MM.1S (cell line): Measurements from ENCODE around the gene GATA5.

Source experiments
- DNase-seq: peaks from one replicate; pipeline ENCODE4 v3.0.0-alpha.2; 2015
- H2AFZ ChIP-seq: fragments of 300-600 bp; sonication (generic); 2 replicates; pipeline ENCODE4 v1.6.0; 2016; ENCODE audit warnings: antibody characterized with exemption, low read length
- H3F3A ChIP-seq: fragments of 300-600 bp; sonication (generic); 2 replicates; pipeline ENCODE4 v1.6.1; 2016; ENCODE audit warnings: mild to moderate bottlenecking, antibody characterized with exemption, low read length, moderate library complexity, mixed read lengths; ENCODE audit not compliant: insufficient read depth
- H3K27ac ChIP-seq: fragments of 300-600 bp; sonication (generic); 2 replicates; pipeline ENCODE4 v1.5.1; 2016; ENCODE audit warnings: mild to moderate bottlenecking, low read length
- H3K27me3 ChIP-seq: fragments of 300-600 bp; sonication (generic); replicated peaks from 2 replicates; pipeline ENCODE4 v1.6.0; 2016; ENCODE audit warnings: low read length; ENCODE audit not compliant: insufficient read depth
- H3K36me3 ChIP-seq: fragments of 300-600 bp; sonication (generic); replicated peaks from 2 replicates; pipeline ENCODE4 v1.6.1; 2016; ENCODE audit warnings: mild to moderate bottlenecking, low read length, mixed read lengths; ENCODE audit not compliant: insufficient read depth
- H3K4me1 ChIP-seq: fragments of 300-600 bp; sonication (generic); 2 replicates; pipeline ENCODE4 v1.6.1; 2016; ENCODE audit warnings: low read length, mixed read lengths
- H3K4me2 ChIP-seq: fragments of 300-600 bp; sonication (generic); 2 replicates; pipeline ENCODE4 v1.6.0; 2016; ENCODE audit warnings: low read depth, low read length
- H3K4me3 ChIP-seq: fragments of 300-600 bp; sonication (generic); 2 replicates; pipeline ENCODE4 v1.5.1; 2016; ENCODE audit warnings: low read length, mixed read lengths
- H3K79me2 ChIP-seq: fragments of 300-600 bp; sonication (generic); 2 replicates; pipeline ENCODE4 v1.6.1; 2016; ENCODE audit warnings: mixed run types, low read length, mixed read lengths
- H3K9ac ChIP-seq: fragments of 300-600 bp; sonication (generic); 2 replicates; pipeline ENCODE4 v1.6.1; 2016; ENCODE audit warnings: low read length, mixed read lengths
- H3K9me2 ChIP-seq: fragments of 300-600 bp; sonication (generic); replicated peaks from 2 replicates; pipeline ENCODE4 v1.6.1; 2016; ENCODE audit warnings: mild to moderate bottlenecking, low read length, mixed read lengths; ENCODE audit not compliant: insufficient read depth
- H3K9me3 ChIP-seq: fragments of 300-600 bp; sonication (generic); replicated peaks from 2 replicates; pipeline ENCODE4 v1.6.1; 2016; ENCODE audit warnings: mild to moderate bottlenecking, low read length, mixed read lengths; ENCODE audit not compliant: insufficient read depth
- H4K20me1 ChIP-seq: fragments of 300-600 bp; sonication (generic); 2 replicates; pipeline ENCODE4 v1.6.1; 2016; ENCODE audit warnings: mild to moderate bottlenecking, low read length, moderate library complexity, mixed read lengths; ENCODE audit not compliant: insufficient read depth
- CTCF ChIP-seq: fragments of 300-600 bp; sonication (generic); IDR thresholded peaks from 2 replicates; pipeline ENCODE4 v1.5.1; 2016; ENCODE audit warnings: antibody characterized with exemption, low read length, mixed read lengths
- EZH2 ChIP-seq: fragments of 300-600 bp; sonication (generic); optimal IDR thresholded peaks from 2 replicates; pipeline ENCODE3; 2017; ENCODE audit warnings: low read depth, mild to moderate bottlenecking, antibody characterized with exemption, low read length, mixed read lengths
- EZH2phosphoT487 ChIP-seq: fragments of 300-600 bp; sonication (generic); IDR thresholded peaks from 2 replicates; pipeline ENCODE4 v1.6.1; 2018; ENCODE audit warnings: antibody characterized with exemption, low read length

GATA5 gene

DNA sequence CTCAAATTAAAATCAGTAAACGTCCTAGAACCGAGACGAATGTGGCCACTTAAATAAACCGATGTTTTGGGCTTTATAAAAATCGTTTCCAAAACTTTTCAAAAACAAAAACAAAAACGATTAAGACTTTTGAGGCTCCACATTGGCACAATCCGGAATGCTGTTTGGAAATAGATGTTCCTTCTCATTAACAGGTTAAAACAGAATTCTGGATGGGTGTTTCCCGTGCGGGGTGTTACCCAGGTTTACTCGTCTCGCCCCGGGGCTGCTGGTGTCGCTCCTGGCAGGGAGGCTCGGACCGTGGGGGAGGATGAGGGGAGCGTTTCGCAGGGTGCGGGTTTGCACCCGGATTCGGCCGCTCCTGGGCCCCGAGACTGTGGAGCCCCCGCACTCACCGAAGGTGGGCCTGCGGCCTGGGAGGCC is 1.2 kb downstream of the GATA5 start:
- Histone ChIP-seq H3K4me3 (no peak overlapping the region), H3K4me1 (no peaks in the 10 kb centered on the region), H2AFZ (no peak overlapping the region), H3K4me2 (no peak overlapping the region), H3K79me2 (no peaks in the 10 kb centered on the region), H3K9me3 (no peaks in the 10 kb centered on the region), H4K20me1 (no peaks in the 10 kb centered on the region), H3K9ac (no peak overlapping the region), H3K9me2 (no peaks in the 10 kb centered on the region), H3K27ac (no peak overlapping the region), H3K27me3 (peaks cover 90% of the 10 kb centered on the region), H3K36me3 (no peaks in the 10 kb centered on the region), H3F3A (no peaks in the 10 kb centered on the region)
- TF ChIP-seq CTCF (no peak), EZH2 (no peak), EZH2phosphoT487 (no peak)
- no peak for DNase-seq

DNA sequence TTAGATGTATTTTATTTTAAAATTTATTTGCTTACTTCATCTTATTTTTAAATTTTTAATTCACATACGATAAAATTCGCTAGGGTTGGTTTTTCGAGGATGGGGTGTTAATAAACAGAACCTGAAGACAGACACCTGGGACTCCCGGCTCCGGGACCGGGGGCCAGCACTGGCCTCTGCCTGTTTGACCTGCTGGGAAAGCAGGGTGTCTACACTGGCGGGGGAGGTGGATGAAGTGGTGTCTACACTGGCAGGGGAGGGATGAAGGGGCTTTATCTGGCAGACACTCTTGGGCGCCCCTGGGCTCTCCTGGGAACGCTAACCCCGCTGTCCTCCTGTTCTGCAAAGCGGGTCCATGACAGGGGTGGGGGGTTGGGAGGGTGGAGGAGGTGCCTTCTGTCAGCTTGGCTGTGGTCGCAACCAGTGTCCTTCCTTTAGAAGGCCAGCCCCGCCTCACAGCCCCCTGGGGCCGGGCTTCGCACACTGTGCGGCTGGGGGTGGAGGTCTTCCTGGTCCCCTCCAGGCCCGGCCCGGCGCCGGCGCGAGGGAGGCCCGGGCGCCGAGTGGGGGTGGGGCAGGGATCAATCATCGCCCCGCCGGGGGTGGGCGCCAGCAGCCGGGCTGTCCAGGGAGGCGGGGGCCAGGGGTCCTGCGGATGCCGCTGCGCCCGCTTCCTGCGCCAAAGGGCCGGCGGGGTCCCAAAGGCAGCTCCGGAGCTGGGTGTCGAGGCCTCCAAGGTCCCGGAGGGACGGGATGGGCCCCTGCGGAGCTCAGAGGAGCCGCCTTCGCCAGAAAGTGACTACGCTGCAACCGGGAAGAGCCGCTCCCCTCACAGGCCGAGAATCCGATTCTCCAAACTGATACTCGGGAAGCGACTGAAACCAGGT is 1.8 kb downstream of the GATA5 start:
- H3K9ac ChIP-seq = no peak overlapping the region

GRCh38 chr20:62472941-62473585 is 2.7 kb downstream of the GATA5 start:
- no peak overlapping the region for H3K9ac ChIP-seq
- peaks cover 90% of the 10 kb centered on the region for H3K27me3 ChIP-seq
- no peaks in the 10 kb centered on the region for H3K9me2 ChIP-seq
- H3F3A ChIP-seq = no peaks in the 10 kb centered on the region
- H4K20me1 ChIP-seq = no peaks in the 10 kb centered on the region
- no peaks in the 10 kb centered on the region for H3K9me3 ChIP-seq
- no peaks in the 10 kb centered on the region for H3K79me2 ChIP-seq
- no peaks in the 10 kb centered on the region for H3K36me3 ChIP-seq
- no peak for DNase-seq
- peak overlapping the region; percentile 31; the same call in 1 of the 2 replicates for H3K4me3 ChIP-seq
- no peak overlapping the region for H3K27ac ChIP-seq
- H3K4me1 ChIP-seq = no peaks in the 10 kb centered on the region
- H3K4me2 ChIP-seq = peak overlapping the region; percentile 59; the same call in 1 of the 2 replicates
- no peak overlapping the region for H2AFZ ChIP-seq
- TF ChIP-seq EZH2phosphoT487 (no peak), CTCF (no peak), EZH2 (no peak)

More for the DNA sequence above, 1.8 kb downstream of the GATA5 start:
- no peaks in the 10 kb centered on the region for H3K36me3 ChIP-seq
- TF ChIP-seq EZH2 = no peak
- no peak for TF ChIP-seq EZH2phosphoT487
- TF ChIP-seq CTCF = no peak
- H3K9me2 ChIP-seq = no peaks in the 10 kb centered on the region
- no peaks in the 10 kb centered on the region for H3K79me2 ChIP-seq
- no peak for DNase-seq
- no peaks in the 10 kb centered on the region for H3K4me1 ChIP-seq
- no peak overlapping the region for H3K4me3 ChIP-seq
- H3K27me3 ChIP-seq = peaks cover 90% of the 10 kb centered on the region
- no peak overlapping the region for H3K4me2 ChIP-seq
- H3K27ac ChIP-seq = no peak overlapping the region
- H2AFZ ChIP-seq = no peak overlapping the region
- H4K20me1 ChIP-seq = no peaks in the 10 kb centered on the region
- H3K9me3 ChIP-seq = no peaks in the 10 kb centered on the region
- H3F3A ChIP-seq = no peaks in the 10 kb centered on the region
